Psoas muscle (tissue), 8 donors: ENCODE measurements around the gene IGF1. TPM values are rescaled to one million over a fixed set of nuclear protein-coding genes. Genes with fewer than 3 reads are reported as not detected.

ENCODE experiments used
- ATAC-seq, 4 donors: fragments of 200-7000 bp; cut with Tn5 transposase; one replicate each; pipeline ENCODE4 v1.9.1; 2020; ENCODE audit warnings: moderate library complexity in 3 of 4, mild to moderate bottlenecking in 2 of 4
- DNase-seq, 2 donors: peaks; one replicate each; pipeline ENCODE4 v3.0.0-alpha.2; 2020
- H3K27ac ChIP-seq: fragments of 200-600 bp; one replicate; pipeline ENCODE4 v1.8.0; 2022
- H3K27me3 ChIP-seq, 3 donors: fragments of 200-600 bp in 1 of 3; one replicate each; pipeline versions ENCODE4 v1.6.1 to v1.8.0; 2013 to 2022; ENCODE audit warnings: low read length in 2 of 3, mild to moderate bottlenecking in 2 of 3, moderate library complexity in 1 of 3; ENCODE audit not compliant: insufficient read depth in 3 of 3
- H3K36me3 ChIP-seq, 2 donors: fragments of 200-600 bp in 1 of 2; one replicate each; pipeline versions ENCODE4 v1.6.1 to v1.8.0; 2013 to 2022; ENCODE audit warnings: low read depth in 1 of 2, mild to moderate bottlenecking in 1 of 2, moderate library complexity in 1 of 2; ENCODE audit not compliant: insufficient read depth in 1 of 2
- H3K4me1 ChIP-seq: fragments of 200-600 bp; one replicate; pipeline ENCODE4 v1.8.0; 2022
- H3K4me3 ChIP-seq: fragments of 200-600 bp; one replicate; pipeline ENCODE4 v1.8.0; 2022; ENCODE audit warnings: mild to moderate bottlenecking
- H3K9me3 ChIP-seq: fragments of 200-600 bp; one replicate; pipeline ENCODE4 v1.8.0; 2022
- WGBS, 3 donors: extraction: QIAGEN DNeasy Blood & Tissue Kit; methylation state at CpG; one replicate each; pipeline versions ENCODE4 v1.1.6 to v1.1.7; 2013; 5-methylcytosine and 5-hydroxymethylcytosine counted together
- intact Hi-C, 2 donors: fragments of 100-400 bp; cut with DNase I; formaldehyde crosslinking; loops; one replicate each; pipeline versions ENCODE4 v1.11.0 to v1.14.2; 2022
- polyA plus RNA-seq, 3 donors: library from polyadenylated mRNA; stranded (reverse); fragments of 200-250 nt; gene quantifications; one replicate each; pipeline ENCODE4 v1.2.3, GENCODE V29; 2013
- total RNA-seq, 4 donors: library from RNA; stranded (reverse); fragmentation: NEBNext Ultra II Directional in 2 of 4; extraction: Animal tissue kit (Norgen Biotek cat#: 25700) in 2 of 4; gene quantifications; one replicate each; pipeline versions ENCODE4 v1.2.1 to v1.2.4, GENCODE V29; 2021 to 2023
- TF ChIP-seq, protein P1 (sequence below): fragments of 200-600 bp; IDR thresholded peaks from one replicate; pipeline ENCODE4 v1.8.0; 2022; ENCODE audit warnings: antibody characterized with exemption
- donor health status: healthy with polysubstance abuse.
- donor health status: DM: no; HTN: no; CAD: no; lungs with moderate emphysema.
- donor health status: Bipolar disorder and iron deficiency.
- donor health status: healthy.
- donor health status: DM: yes; HTN: yes; CAD: no.
- donor health status: DM: no; HTN: no; CAD: no.
- donor health status: DM: no; HTN: no; CAD: no.
- donor health status: DM: yes; HTN: yes; CAD: no.

Gene IGF1
- total and polyA plus RNA-seq, 7 donors: 5.3 to 30.2 (median 18.7) TPM

DNA sequence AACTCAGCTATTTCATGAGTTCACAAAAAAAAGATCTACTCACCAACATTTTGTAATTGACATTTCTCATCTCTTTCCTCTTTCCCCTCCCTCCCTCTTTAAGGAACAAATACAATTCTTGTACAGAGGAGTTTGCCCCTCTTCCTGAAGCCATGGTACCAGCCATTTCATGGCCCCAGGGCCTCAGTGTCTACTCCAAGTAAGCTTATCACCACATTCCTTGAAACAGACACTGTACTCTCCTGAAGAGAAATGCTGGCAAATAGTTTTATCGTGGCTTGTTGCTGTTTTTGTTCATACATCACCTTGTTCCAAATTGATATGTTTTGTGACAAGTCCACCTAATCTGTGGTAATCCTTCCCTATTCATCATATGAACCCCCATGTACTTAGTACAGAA, 29.7 kb upstream of the IGF1 start:
- Histone ChIP-seq H3K4me1 (no peaks in the 10 kb centered on the region), H3K27me3 (peaks cover 0 to 2% (median 0%) of the 10 kb centered on the region in 3 donors), H3K36me3 (no peaks in the 10 kb centered on the region), H3K4me3 (no peak overlapping the region), H3K9me3 (no peaks in the 10 kb centered on the region), H3K27ac (no peak overlapping the region)
- intact Hi-C loops: no loop called here
- TF ChIP-seq, protein P1, sequence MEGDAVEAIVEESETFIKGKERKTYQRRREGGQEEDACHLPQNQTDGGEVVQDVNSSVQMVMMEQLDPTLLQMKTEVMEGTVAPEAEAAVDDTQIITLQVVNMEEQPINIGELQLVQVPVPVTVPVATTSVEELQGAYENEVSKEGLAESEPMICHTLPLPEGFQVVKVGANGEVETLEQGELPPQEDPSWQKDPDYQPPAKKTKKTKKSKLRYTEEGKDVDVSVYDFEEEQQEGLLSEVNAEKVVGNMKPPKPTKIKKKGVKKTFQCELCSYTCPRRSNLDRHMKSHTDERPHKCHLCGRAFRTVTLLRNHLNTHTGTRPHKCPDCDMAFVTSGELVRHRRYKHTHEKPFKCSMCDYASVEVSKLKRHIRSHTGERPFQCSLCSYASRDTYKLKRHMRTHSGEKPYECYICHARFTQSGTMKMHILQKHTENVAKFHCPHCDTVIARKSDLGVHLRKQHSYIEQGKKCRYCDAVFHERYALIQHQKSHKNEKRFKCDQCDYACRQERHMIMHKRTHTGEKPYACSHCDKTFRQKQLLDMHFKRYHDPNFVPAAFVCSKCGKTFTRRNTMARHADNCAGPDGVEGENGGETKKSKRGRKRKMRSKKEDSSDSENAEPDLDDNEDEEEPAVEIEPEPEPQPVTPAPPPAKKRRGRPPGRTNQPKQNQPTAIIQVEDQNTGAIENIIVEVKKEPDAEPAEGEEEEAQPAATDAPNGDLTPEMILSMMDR: no peak
- ATAC-seq (no peak), DNase-seq (no peak)
- WGBS, 3 donors: 88 to 93% (median 90%) methylated on average over 1 of the region's 1 CpG

DNA sequence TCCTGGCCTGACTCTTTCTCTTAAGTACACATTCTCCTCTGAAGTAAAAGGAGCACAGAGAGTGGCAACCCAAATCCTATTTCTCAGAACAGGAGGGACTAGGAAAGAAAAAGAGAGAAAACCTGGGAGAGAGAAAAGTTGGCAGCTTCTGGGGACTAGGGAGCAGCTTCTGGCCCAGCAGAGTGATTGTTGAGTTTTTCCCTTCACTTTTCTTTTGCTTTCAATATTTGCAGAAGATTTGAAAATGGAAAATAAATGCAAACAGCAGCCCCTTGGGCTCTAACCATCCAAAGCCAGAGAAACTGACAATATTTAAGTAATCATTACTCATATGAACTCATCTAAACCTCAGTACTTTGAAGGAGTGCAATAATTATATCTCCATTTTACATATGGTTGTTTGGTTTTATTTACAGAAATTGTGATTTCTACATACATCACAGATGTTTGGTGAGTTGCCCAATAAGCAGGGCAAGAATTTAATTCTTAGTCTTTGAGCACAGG, 28.8 kb upstream of the IGF1 start:
- no peak for DNase-seq
- Histone ChIP-seq H3K36me3 (no peaks in the 10 kb centered on the region), H3K27ac (no peak overlapping the region), H3K4me3 (no peak overlapping the region), H3K9me3 (no peaks in the 10 kb centered on the region), H3K4me1 (no peaks in the 10 kb centered on the region), H3K27me3 (peaks cover 0 to 2% (median 0%) of the 10 kb centered on the region in 3 donors)
- TF ChIP-seq, protein P1: no peak
- intact Hi-C loops: no loop called here
- no peak for ATAC-seq

DNA sequence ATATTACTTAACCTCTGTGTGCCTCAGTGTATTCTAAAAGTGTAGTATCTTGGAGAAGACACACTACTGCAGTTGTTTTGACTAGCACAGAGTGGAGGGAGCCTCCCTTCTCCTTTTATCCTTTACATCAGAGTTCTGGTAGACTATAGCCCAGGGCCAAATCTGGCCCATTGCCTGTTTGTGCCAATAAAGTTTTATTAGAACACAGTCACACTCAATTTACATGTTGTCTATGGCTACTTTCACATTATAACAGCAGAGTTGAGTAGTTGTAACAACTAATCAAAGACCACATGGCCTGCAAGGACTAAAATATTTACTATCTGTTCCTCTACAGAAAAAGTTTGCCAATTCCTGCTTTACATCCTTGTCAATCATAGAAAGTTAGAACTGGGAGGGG, 27.7 kb upstream of the IGF1 start:
- no peaks in the 10 kb centered on the region for H3K36me3 ChIP-seq
- no peaks in the 10 kb centered on the region for H3K4me1 ChIP-seq
- ATAC-seq (no peak), DNase-seq (no peak)
- no peak overlapping the region for H3K4me3 ChIP-seq
- no peaks in the 10 kb centered on the region for H3K9me3 ChIP-seq
- intact Hi-C loops: no loop called here
- H3K27me3 ChIP-seq: peaks cover 0 to 2% (median 0%) of the 10 kb centered on the region in 3 donors
- TF ChIP-seq, protein P1: no peak
- no peak overlapping the region for H3K27ac ChIP-seq

DNA sequence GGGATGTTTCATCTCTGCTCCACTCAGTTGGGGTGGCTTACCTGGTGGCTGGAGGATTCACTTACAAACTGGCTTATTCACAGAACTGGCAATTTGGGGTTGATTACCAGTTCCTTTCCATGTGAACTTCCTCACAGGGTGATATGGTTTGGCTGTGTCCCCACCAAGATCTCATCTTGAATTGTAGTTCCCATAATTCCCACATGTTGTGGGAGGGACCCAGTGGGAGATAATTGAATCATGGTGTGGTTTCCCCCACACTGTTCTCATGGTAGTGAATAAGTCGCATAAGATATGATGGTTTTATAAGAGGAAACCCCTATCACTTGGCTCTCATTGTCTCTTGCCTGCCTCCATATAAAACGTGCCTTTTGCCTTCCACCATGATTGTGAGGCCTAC, 26.9 kb upstream of the IGF1 start:
- Histone ChIP-seq H3K4me3 (no peak overlapping the region), H3K27me3 (peaks cover 0 to 2% (median 0%) of the 10 kb centered on the region in 3 donors), H3K9me3 (no peaks in the 10 kb centered on the region), H3K36me3 (no peaks in the 10 kb centered on the region), H3K4me1 (no peaks in the 10 kb centered on the region), H3K27ac (no peak overlapping the region)
- ATAC-seq (no peak), DNase-seq (no peak)
- intact Hi-C loops: no loop called here
- TF ChIP-seq, protein P1: no peak
- 0 to 1% (median 0%) methylated on average over 2 of the region's 2 CpGs for WGBS, 3 donors

DNA sequence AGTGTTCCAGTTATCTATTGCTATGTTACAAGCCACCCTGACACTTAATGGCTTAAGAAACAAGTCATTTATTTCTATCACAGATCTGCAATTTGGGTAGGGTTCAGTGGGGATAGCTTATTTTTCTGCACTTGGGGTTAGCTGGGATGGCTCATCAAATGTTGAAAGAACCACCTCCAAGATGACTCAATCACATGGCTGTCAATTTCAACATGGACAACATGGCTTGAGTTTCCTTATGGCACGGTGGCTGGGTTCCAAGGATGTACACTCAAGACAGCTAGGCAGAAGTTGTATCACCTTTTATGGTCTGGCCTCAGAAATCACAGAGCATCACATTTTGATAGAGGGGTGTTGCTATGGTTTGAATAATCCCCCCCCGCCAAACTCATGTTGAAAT, 24.5 kb upstream of the IGF1 start:
- H3K4me3 ChIP-seq: no peak overlapping the region
- no peaks in the 10 kb centered on the region for H3K4me1 ChIP-seq
- no peak overlapping the region for H3K27ac ChIP-seq
- no peaks in the 10 kb centered on the region for H3K36me3 ChIP-seq
- H3K9me3 ChIP-seq: no peaks in the 10 kb centered on the region
- TF ChIP-seq, protein P1: no peak
- H3K27me3 ChIP-seq: peaks cover 0 to 2% (median 0%) of the 10 kb centered on the region in 3 donors
- no peak for DNase-seq
- WGBS, 3 donors: 92 to 97% (median 93%) methylated on average over 2 of the region's 2 CpGs
- ATAC-seq: no peak
- intact Hi-C loops: no loop called here
